HL-60 (cell line): ENCODE measurements around the gene ANKK1.

ENCODE experiments used
- GABPA ChIP-seq: IDR thresholded peaks from 2 replicates; pipeline ENCODE4 v1.6.1; 2012; ENCODE audit warnings: low read depth
- POLR2AphosphoS5 ChIP-seq: IDR thresholded peaks from 2 replicates; pipeline ENCODE4 v1.6.1; 2012; ENCODE audit warnings: low read depth
- SPI1 ChIP-seq: IDR thresholded peaks from 2 replicates; pipeline ENCODE4 v1.6.1; 2012; ENCODE audit warnings: low read depth, mild to moderate bottlenecking, borderline replicate concordance
- TF ChIP-seq, protein P1 (sequence below): IDR thresholded peaks from one replicate; pipeline ENCODE4 v1.5.1; 2011; ENCODE audit warnings: low read length, control low read depth, inconsistent platforms; ENCODE audit not compliant: insufficient read depth

DNA sequence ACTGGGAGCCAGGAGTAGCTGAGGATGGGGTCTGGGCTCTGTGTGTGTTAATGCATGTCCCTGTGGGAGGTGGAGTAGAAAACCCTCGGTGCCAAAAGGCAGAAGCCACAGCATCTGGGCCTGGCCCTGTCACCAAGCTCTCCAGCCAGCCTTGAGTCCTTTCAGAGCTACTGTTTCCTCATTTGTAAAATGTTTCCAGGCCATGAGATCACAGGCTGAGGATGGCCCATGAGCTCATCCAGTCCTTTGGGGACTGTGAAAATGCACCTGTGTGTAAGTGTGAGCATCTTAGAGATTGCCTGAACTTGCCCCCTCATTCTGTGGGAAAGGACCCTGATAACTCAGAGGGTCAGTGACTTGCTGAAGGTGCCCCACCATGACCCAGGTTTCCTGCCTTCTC, 9.1 kb downstream of the ANKK1 start:
- TF ChIP-seq, protein P1, sequence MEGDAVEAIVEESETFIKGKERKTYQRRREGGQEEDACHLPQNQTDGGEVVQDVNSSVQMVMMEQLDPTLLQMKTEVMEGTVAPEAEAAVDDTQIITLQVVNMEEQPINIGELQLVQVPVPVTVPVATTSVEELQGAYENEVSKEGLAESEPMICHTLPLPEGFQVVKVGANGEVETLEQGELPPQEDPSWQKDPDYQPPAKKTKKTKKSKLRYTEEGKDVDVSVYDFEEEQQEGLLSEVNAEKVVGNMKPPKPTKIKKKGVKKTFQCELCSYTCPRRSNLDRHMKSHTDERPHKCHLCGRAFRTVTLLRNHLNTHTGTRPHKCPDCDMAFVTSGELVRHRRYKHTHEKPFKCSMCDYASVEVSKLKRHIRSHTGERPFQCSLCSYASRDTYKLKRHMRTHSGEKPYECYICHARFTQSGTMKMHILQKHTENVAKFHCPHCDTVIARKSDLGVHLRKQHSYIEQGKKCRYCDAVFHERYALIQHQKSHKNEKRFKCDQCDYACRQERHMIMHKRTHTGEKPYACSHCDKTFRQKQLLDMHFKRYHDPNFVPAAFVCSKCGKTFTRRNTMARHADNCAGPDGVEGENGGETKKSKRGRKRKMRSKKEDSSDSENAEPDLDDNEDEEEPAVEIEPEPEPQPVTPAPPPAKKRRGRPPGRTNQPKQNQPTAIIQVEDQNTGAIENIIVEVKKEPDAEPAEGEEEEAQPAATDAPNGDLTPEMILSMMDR: no peak
- no peak for TF ChIP-seq SPI1
- TF ChIP-seq GABPA: no peak
- no peak for TF ChIP-seq POLR2AphosphoS5
